Colonic mucosa (tissue), 4 donors: ENCODE results near the gene SIGLEC5. TPM values are rescaled to one million over a fixed set of nuclear protein-coding genes. Genes with fewer than 3 reads are reported as not detected.

Experiments used
- DNase-seq: peaks from one replicate; pipeline ENCODE4 v3.0.0-alpha.2; 2020
- H3K27ac ChIP-seq: fragments of 200-600 bp; one replicate; pipeline ENCODE4 v1.8.0; 2021
- H3K27me3 ChIP-seq: fragments of 200-600 bp; one replicate; pipeline ENCODE4 v1.8.0; 2021
- H3K36me3 ChIP-seq: fragments of 200-600 bp; one replicate; pipeline ENCODE4 v1.8.0; 2021
- H3K4me1 ChIP-seq: fragments of 200-600 bp; one replicate; pipeline ENCODE4 v1.8.0; 2021; ENCODE audit warnings: mild to moderate bottlenecking
- H3K4me3 ChIP-seq: fragments of 200-600 bp; one replicate; pipeline ENCODE4 v1.8.0; 2021
- H3K9ac ChIP-seq, 2 donors: one replicate each; pipeline ENCODE4 v1.7.0; 2013; ENCODE audit warnings: control low read depth in 2 of 2, low read depth in 2 of 2, low read length in 2 of 2
- H3K9me3 ChIP-seq: fragments of 200-600 bp; one replicate; pipeline ENCODE4 v1.8.0; 2021
- CTCF ChIP-seq: fragments of 200-600 bp; IDR thresholded peaks from one replicate; pipeline ENCODE4 v1.8.0; 2022; ENCODE audit warnings: antibody characterized with exemption, mild to moderate bottlenecking
- intact Hi-C: fragments of 100-400 bp; cut with DNase I; formaldehyde crosslinking; loops from one replicate; pipeline ENCODE4 v1.14.1; 2022
- total RNA-seq, 2 donors: library from RNA; stranded (reverse); fragmentation: NEBNext Ultra II Directional in 1 of 2; extraction: Animal tissue kit (Norgen Biotek cat#: 25700) in 1 of 2; gene quantifications; one replicate each; pipeline ENCODE4 v1.2.1, GENCODE V29; 2021
- donor health status: healthy.
- donor health status: DM: no; HTN: no; CAD: no.
- donor health status: DM: no; HTN: no; CAD: no.

SIGLEC5 gene
- total RNA-seq, 2 donors from 2014 or later: not detected

GRCh38 chr19:51572410-51572809 is 57.8 kb downstream of the SIGLEC5 start:
- Histone ChIP-seq H3K27me3 (no peaks in the 10 kb centered on the region), H3K36me3 (no peaks in the 10 kb centered on the region), H3K9ac (no peak overlapping the region), H3K9me3 (no peaks in the 10 kb centered on the region), H3K4me1 (peaks cover 9% of the 10 kb centered on the region), H3K4me3 (peak overlapping the region; percentile 63), H3K27ac (no peak overlapping the region)
- DNase-seq: no peak
- TF ChIP-seq CTCF: no peak
- intact Hi-C loops: no loop called here

GRCh38 chr19:51571599-51571998 is 58.6 kb downstream of the SIGLEC5 start:
- no peaks in the 10 kb centered on the region for H3K9me3 ChIP-seq
- H3K4me3 ChIP-seq: peak overlapping the region; percentile 63
- intact Hi-C loops: no loop called here
- peak overlapping the region; percentile 51 to 62 for H3K9ac ChIP-seq
- H3K4me1 ChIP-seq: peaks cover 9% of the 10 kb centered on the region
- TF ChIP-seq CTCF: no peak
- H3K36me3 ChIP-seq: no peaks in the 10 kb centered on the region
- no peaks in the 10 kb centered on the region for H3K27me3 ChIP-seq
- no peak for DNase-seq
- no peak overlapping the region for H3K27ac ChIP-seq

GRCh38 chr19:51570962-51571575 is 59.1 kb downstream of the SIGLEC5 start, which contains the start of gene ZNF175:
TSS of gene ZNF175 (plus strand) at chr19:51571283. CDS start at chr19:51573330, 2,047 bp downstream.
- peak within 1 kb of the TSS; percentile 51 to 62 for H3K9ac ChIP-seq
- intact Hi-C loops: no loop called here
- H3K27ac ChIP-seq: no peak within 1 kb of the TSS
- TF ChIP-seq CTCF: no peak
- H3K27me3 ChIP-seq: no peaks in the 10 kb centered on the region
- H3K36me3 ChIP-seq: no peaks in the 10 kb centered on the region
- H3K9me3 ChIP-seq: no peaks in the 10 kb centered on the region
- peak within 1 kb of the TSS; percentile 63 for H3K4me3 ChIP-seq
- peaks cover 9% of the 10 kb centered on the region for H3K4me1 ChIP-seq
- peak; percentile 96 for DNase-seq

GRCh38 chr19:51568456-51568855 is 61.7 kb downstream of the SIGLEC5 start:
- no peak for TF ChIP-seq CTCF
- Histone ChIP-seq H3K9ac (no peak overlapping the region), H3K36me3 (no peaks in the 10 kb centered on the region), H3K27me3 (no peaks in the 10 kb centered on the region), H3K4me1 (peaks cover 9% of the 10 kb centered on the region), H3K9me3 (no peaks in the 10 kb centered on the region), H3K27ac (no peak overlapping the region), H3K4me3 (no peak overlapping the region)
- intact Hi-C loops: no loop called here
- no peak for DNase-seq

GRCh38 chr19:51567583-51567982 is 62.6 kb downstream of the SIGLEC5 start:
- DNase-seq: no peak
- H3K9ac ChIP-seq: no peak overlapping the region
- no peak overlapping the region for H3K4me3 ChIP-seq
- no peaks in the 10 kb centered on the region for H3K36me3 ChIP-seq
- H3K9me3 ChIP-seq: no peaks in the 10 kb centered on the region
- peaks cover 9% of the 10 kb centered on the region for H3K4me1 ChIP-seq
- no peaks in the 10 kb centered on the region for H3K27me3 ChIP-seq
- intact Hi-C loops: no loop called here
- no peak for TF ChIP-seq CTCF
- no peak overlapping the region for H3K27ac ChIP-seq
